WTC11 (cell line): Measurements from ENCODE around the gene TMEM260. TPM values are rescaled to one million over a fixed set of nuclear protein-coding genes. Genes with fewer than 3 reads are reported as not detected.

Source experiments
- ATAC-seq: fragments of 200-7000 bp; cut with Tn5 transposase; 2 replicates; pipeline ENCODE4 v1.10.0; 2021; ENCODE audit warnings: mild to moderate bottlenecking, moderate library complexity
- Bru-seq: library from RNA; stranded (reverse); fragments of 400-500 nt; gene quantifications from one replicate; lab custom pipeline; 2021; lab: Mats Ljungman, UMichigan
- CTCF ChIA-PET: fragments of 300-600 bp; sonication (Branson Sonifier 250); formaldehyde crosslinking; loops from one replicate; lab custom pipeline; 2021; ENCODE audit warnings: antibody characterized with exemption; lab: Charles Lee
- POLR2A ChIA-PET: fragments of 350-600 bp; sonication (Branson Sonifier 250); formaldehyde crosslinking; loops from one replicate; lab custom pipeline; 2021; ENCODE audit warnings: antibody characterized with exemption; lab: Charles Lee
- DNase-seq: peaks from one replicate; pipeline ENCODE4 v3.0.0; 2021; ENCODE audit warnings: low spot score
- H3K27ac Mint-ChIP-seq: 2 replicates; pipeline ENCODE4 v1.8.0; 2021; ENCODE audit warnings: mixed read lengths
- H3K27me3 Mint-ChIP-seq: 2 replicates; pipeline ENCODE4 v1.8.0; 2021; ENCODE audit warnings: low read depth, mild to moderate bottlenecking, moderate library complexity, mixed read lengths
- H3K36me3 Mint-ChIP-seq: 2 replicates; pipeline ENCODE4 v1.8.0; 2021; ENCODE audit warnings: mixed read lengths
- H3K4me1 Mint-ChIP-seq: 2 replicates; pipeline ENCODE4 v1.8.0; 2022; ENCODE audit warnings: mixed read lengths
- H3K4me3 Mint-ChIP-seq: 2 replicates; pipeline ENCODE4 v1.8.0; 2021; ENCODE audit warnings: mild to moderate bottlenecking, moderate library complexity, mixed read lengths
- H3K9me3 Mint-ChIP-seq: 2 replicates; pipeline ENCODE4 v1.8.0; 2021; ENCODE audit warnings: mixed read lengths
- AFF4 ChIP-seq: sonication (generic); formaldehyde crosslinking; IDR thresholded peaks from 2 replicates; pipeline ENCODE4 v1.8.1; 2023; ENCODE audit warnings: mild to moderate bottlenecking, missing genetic modification reagents, borderline replicate concordance
- AR ChIP-seq: fragments of 250-450 bp; sonication (Bioruptor Pico); IDR thresholded peaks from 2 replicates; pipeline ENCODE4 v1.9.0; 2021; ENCODE audit warnings: mild to moderate bottlenecking
- ARID4B ChIP-seq: sonication (generic); formaldehyde crosslinking; IDR thresholded peaks from 2 replicates; pipeline ENCODE4 v1.8.0; 2023; ENCODE audit warnings: missing genetic modification reagents, mild to moderate bottlenecking, borderline replicate concordance
- ATF2 ChIP-seq: sonication (generic); formaldehyde crosslinking; IDR thresholded peaks from 2 replicates; pipeline ENCODE4 v1.8.1; 2022; ENCODE audit warnings: low read depth, missing genetic modification reagents, borderline replicate concordance
- E2F5 ChIP-seq: sonication (generic); formaldehyde crosslinking; IDR thresholded peaks from 2 replicates; pipeline ENCODE4 v1.8.1; 2022; ENCODE audit warnings: mild to moderate bottlenecking, moderate library complexity, missing genetic modification reagents
- ETV6 ChIP-seq: sonication (generic); formaldehyde crosslinking; IDR thresholded peaks from 2 replicates; pipeline ENCODE4 v1.8.1; 2022; ENCODE audit warnings: mild to moderate bottlenecking, missing genetic modification reagents
- GTF2I ChIP-seq: fragments of 250-450 bp; sonication (Bioruptor Pico); conservative IDR thresholded peaks from 2 replicates; pipeline ENCODE4 v1.4.0; 2021; ENCODE audit warnings: mild to moderate bottlenecking
- HMGXB4 ChIP-seq: sonication (generic); formaldehyde crosslinking; IDR thresholded peaks from 2 replicates; pipeline ENCODE4 v1.8.1; 2023; ENCODE audit warnings: mild to moderate bottlenecking, moderate library complexity, missing genetic modification reagents
- JUN ChIP-seq: sonication (generic); formaldehyde crosslinking; IDR thresholded peaks from 2 replicates; pipeline ENCODE4 v1.8.0; 2023; ENCODE audit warnings: mild to moderate bottlenecking, missing genetic modification reagents
- NFATC4 ChIP-seq: fragments of 250-450 bp; sonication (Bioruptor Pico); IDR thresholded peaks from 2 replicates; pipeline ENCODE4 v1.9.0; 2021; ENCODE audit warnings: mild to moderate bottlenecking
- PRRX2 ChIP-seq: fragments of 250-450 bp; sonication (Bioruptor Pico); IDR thresholded peaks from 2 replicates; pipeline ENCODE4 v1.8.0; 2021; ENCODE audit warnings: mild to moderate bottlenecking
- RORB ChIP-seq: fragments of 250-450 bp; sonication (Bioruptor Pico); IDR thresholded peaks from 2 replicates; pipeline ENCODE4 v1.9.0; 2021; ENCODE audit warnings: mild to moderate bottlenecking
- SP1 ChIP-seq: sonication (generic); formaldehyde crosslinking; conservative IDR thresholded peaks from 2 replicates; pipeline ENCODE4 v1.8.1; 2022; ENCODE audit warnings: missing genetic modification reagents
- TEAD1 ChIP-seq: sonication (generic); formaldehyde crosslinking; IDR thresholded peaks from 2 replicates; pipeline ENCODE4 v1.8.0; 2022; ENCODE audit warnings: mild to moderate bottlenecking, missing genetic modification reagents
- ZMAT4 ChIP-seq: fragments of 250-450 bp; sonication (Bioruptor Pico); IDR thresholded peaks from 2 replicates; pipeline ENCODE4 v1.9.0; 2021; ENCODE audit warnings: mild to moderate bottlenecking
- ZNF121 ChIP-seq: sonication (generic); formaldehyde crosslinking; IDR thresholded peaks from 2 replicates; pipeline ENCODE4 v1.8.0; 2023; ENCODE audit warnings: missing genetic modification reagents
- ZNF263 ChIP-seq: sonication (generic); formaldehyde crosslinking; IDR thresholded peaks from 2 replicates; pipeline ENCODE4 v1.8.1; 2022; ENCODE audit warnings: low read depth, mild to moderate bottlenecking, moderate library complexity, missing genetic modification reagents
- long read RNA-seq, 3 experiments: library from RNA in 1 of 3; library from capped mRNA in 1 of 3; library from polyadenylated mRNA in 1 of 3; unstranded in 2 of 3; stranded (forward) in 1 of 3; transcript quantifications; one replicate each; pipeline ENCODE4 v2.0.0, GENCODE V29; 2021
- total RNA-seq: library from RNA; stranded (reverse); gene quantifications from 3 replicates; pipeline ENCODE4 v1.2.3, GENCODE V29; 2021

TMEM260 gene
- total RNA-seq = 17.9 to 22.5 TPM (median 20.4 TPM) in 3 replicates
- percentile 89 among the genes with signal in this experiment for Bru-seq, nascent RNA
- long read RNA-seq, experiment 1, full-length matches to known transcripts = 23 of 64 reads
- long read RNA-seq, experiment 1, partial matches to known transcripts = 17 of 64 reads
- long read RNA-seq, experiment 1, other reads (novel, unspliced or antisense) = 24 of 64 reads
- long read RNA-seq, experiment 2, full-length matches to known transcripts = 2 of 11 reads
- long read RNA-seq, experiment 2, partial matches to known transcripts = 3 of 11 reads
- long read RNA-seq, experiment 2, other reads (novel, unspliced or antisense) = 6 of 11 reads
- long read RNA-seq, experiment 3 = 0 reads

- no peaks in the 10 kb centered on the region for H3K36me3 Mint-ChIP-seq
- peak; percentile 92 for DNase-seq
- peaks cover 11% of the 10 kb centered on the region for H3K4me1 Mint-ChIP-seq
- ChIA-PET CTCF (interaction anchor here (0.7 to 3.3 kb wide), 11 partner anchors 9 to 472 kb away, joined by 3 to 20 read pairs (median 5); no protein-coding TSS in a partner anchor), POLR2A (interaction anchor here (1.3 kb wide), 1 partner anchor 11 kb away, joined by 4 read pairs; no protein-coding TSS in a partner anchor)
- H3K4me3 Mint-ChIP-seq = peak within 1 kb of the TSS; percentile 91
- H3K27ac Mint-ChIP-seq = peak within 1 kb of the TSS; percentile 95
- no peaks in the 10 kb centered on the region for H3K9me3 Mint-ChIP-seq
- no peaks in the 10 kb centered on the region; the same call in 1 of the 2 replicates for H3K27me3 Mint-ChIP-seq
- peak; percentile 92 for ATAC-seq
- TF ChIP-seq JUN (CRISPR knock-in tag) = no peak
- peak; percentile 30; the same call in 1 of the 2 replicates for TF ChIP-seq RORB
- TF ChIP-seq ARID4B (CRISPR knock-in tag) = peak; percentile 80; the same call in 1 of the 2 replicates
- no peak for TF ChIP-seq GTF2I
- no peak for TF ChIP-seq ATF2 (CRISPR knock-in tag)
- TF ChIP-seq E2F5 (CRISPR knock-in tag) = no peak
- 0 out of 2 replicates have a peak, but pooled peaks have one; percentile 25 for TF ChIP-seq ETV6
- TF ChIP-seq NFATC4 (CRISPR knock-in tag) = no peak
- no peak for TF ChIP-seq ZNF263 (CRISPR knock-in tag)
- no peak; the same call in 1 of the 2 replicates for TF ChIP-seq ZNF121
- no peak for TF ChIP-seq AR (CRISPR knock-in tag)
- no peak for TF ChIP-seq ZMAT4
- TF ChIP-seq AFF4 (CRISPR knock-in tag) = no peak
- peak; percentile 51; the same call in 1 of the 2 replicates for TF ChIP-seq SP1 (CRISPR knock-in tag)
- TF ChIP-seq HMGXB4 (CRISPR knock-in tag) = peak; percentile 71; the same call in 1 of the 2 replicates
- no peak for TF ChIP-seq PRRX2 (CRISPR knock-in tag)
- no peak for TF ChIP-seq TEAD1 (CRISPR knock-in tag)
These were observed at the start of gene TMEM260 for GRCh38 chr14:56579345-56580220. TMEM260 (plus strand) TSS chr14:56579798; CDS start chr14:56579915, 117 bp downstream.
